HepG2 (cell line): Measurements from ENCODE around the gene AQP10. TPM values are rescaled to one million over a fixed set of nuclear protein-coding genes. Genes with fewer than 3 reads are reported as not detected.

Experiments
- ATAC-seq: fragments of 200-7000 bp; cut with Tn5 transposase; 3 replicates; pipeline ENCODE4 v1.9.1; 2020; ENCODE audit warnings: mild to moderate bottlenecking, moderate library complexity
- BruUV-seq: library from RNA; stranded (reverse); fragments of 400-500 nt; replicated peaks from 2 replicates; lab custom pipeline; 2021; lab: Mats Ljungman, UMichigan
- CTCF ChIA-PET: fragments of 300-600 bp; formaldehyde crosslinking; extraction: SDS; loops from one replicate; lab custom pipeline; 2021; ENCODE audit warnings: low total read pairs, inconsistent platforms, low intra/inter-chr PET ratio; lab: Yijun Ruan, JAX
- POLR2A ChIA-PET: fragments of 350-600 bp; sonication (Branson Sonifier 250); formaldehyde crosslinking; loops from one replicate; lab custom pipeline; 2020; ENCODE audit warnings: antibody characterized with exemption, inconsistent platforms; lab: Yijun Ruan, JAX
- DNase-seq: peaks from one replicate; pipeline ENCODE4 v3.0.0-alpha.2; 2015; ENCODE audit warnings: low spot score
- FAIRE-seq: peaks from 3 replicates; lab custom pipeline; 2011; peaks lifted over from hg19 to GRCh38; lab: Jason Lieb, UNC
- H2AFZ ChIP-seq: one replicate; pipeline ENCODE4 v1.6.1; 2011; ENCODE audit warnings: low read length, inconsistent platforms
- H3K27ac ChIP-seq: fragments of 300-600 bp; 3 replicates; pipeline ENCODE4 v1.8.0; 2011; ENCODE audit warnings: mixed run types, mild to moderate bottlenecking, mixed read lengths, low read length, inconsistent platforms; ENCODE audit not compliant: insufficient read depth; ENCODE audit errors: extremely low read length
- H3K27me3 ChIP-seq, 2 experiments: fragments of 200-600 bp in 1 of 2; 2 replicates in 1 of 2; 3 replicates in 1 of 2; pipeline versions ENCODE4 v1.6.0 to v1.8.0; 2011; ENCODE audit warnings: low read length in 2 of 2, mild to moderate bottlenecking in 2 of 2, moderate library complexity in 2 of 2, inconsistent platforms in 1 of 2; ENCODE audit not compliant: insufficient read depth in 2 of 2, control insufficient read depth in 1 of 2
- H3K36me3 ChIP-seq, 2 experiments: fragments of 200-600 bp in 1 of 2; replicated peaks in 1 of 2; 2 replicates in 1 of 2; 3 replicates in 1 of 2; pipeline versions ENCODE4 v1.5.1 to v1.8.0; 2011; ENCODE audit warnings: low read length in 2 of 2, inconsistent platforms in 1 of 2; ENCODE audit not compliant: insufficient read depth in 2 of 2, control insufficient read depth in 1 of 2
- H3K4me1 ChIP-seq: 2 replicates; pipeline ENCODE4 v1.5.1; 2012; ENCODE audit warnings: low read length, inconsistent platforms; ENCODE audit not compliant: insufficient read depth
- H3K4me2 ChIP-seq: 2 replicates; pipeline ENCODE4 v1.6.0; 2011; ENCODE audit warnings: low read depth, low read length, inconsistent platforms
- H3K4me3 ChIP-seq, 3 experiments: fragments of 200-600 bp in 1 of 3; sonication (generic), shearing (Covaris generic) in 1 of 3; replicated peaks in 1 of 3; 2 replicates each; pipeline ENCODE4 v1.5.1; 2011 to 2016; ENCODE audit warnings: low read length in 3 of 3, inconsistent platforms in 2 of 3, low read depth in 2 of 3, mild to moderate bottlenecking in 2 of 3, control low read depth in 1 of 3, mixed read lengths in 1 of 3; ENCODE audit not compliant: insufficient read depth in 1 of 3
- H3K79me2 ChIP-seq: one replicate; pipeline ENCODE4 v1.6.1; 2011; ENCODE audit warnings: low read length, inconsistent platforms; ENCODE audit not compliant: insufficient read depth
- H3K9ac ChIP-seq: 2 replicates; pipeline ENCODE4 v1.6.0; 2011; ENCODE audit warnings: mild to moderate bottlenecking, low read depth, low read length, inconsistent platforms; ENCODE audit not compliant: insufficient read depth
- H3K9me3 ChIP-seq: 2 replicates; pipeline ENCODE4 v1.5.1; 2012; ENCODE audit warnings: mild to moderate bottlenecking, low read length
- H4K20me1 ChIP-seq: 2 replicates; pipeline ENCODE4 v1.6.0; 2011; ENCODE audit warnings: inconsistent platforms, mild to moderate bottlenecking, low read length, moderate library complexity; ENCODE audit not compliant: insufficient read depth
- ADNP ChIP-seq: sonication (generic); formaldehyde crosslinking; IDR thresholded peaks from 2 replicates; pipeline ENCODE4 v1.4.0; 2020; ENCODE audit warnings: missing genetic modification reagents
- HMGXB4 ChIP-seq, 2 experiments: sonication (generic) in 1 of 2; formaldehyde crosslinking in 1 of 2; IDR thresholded peaks; 2 replicates each; pipeline versions ENCODE4 v1.4.0 to v1.6.1; 2018 to 2020; ENCODE audit warnings: missing genetic modification reagents in 2 of 2, borderline replicate concordance in 1 of 2, low read depth in 1 of 2, mild to moderate bottlenecking in 1 of 2, missing biosample characterization in 1 of 2
- MAFG ChIP-seq: sonication (generic); formaldehyde crosslinking; IDR thresholded peaks from 2 replicates; pipeline ENCODE4 v1.5.1; 2020; ENCODE audit warnings: mild to moderate bottlenecking, missing genetic modification reagents
- RCOR2 ChIP-seq: IDR thresholded peaks from 2 replicates; pipeline ENCODE4 v1.6.1; 2016; ENCODE audit warnings: missing biosample characterization, missing genetic modification reagents
- SP1 ChIP-seq, 2 experiments: fragments of 450-650 bp in 1 of 2; sonication (generic) in 1 of 2; formaldehyde crosslinking in 1 of 2; IDR thresholded peaks; 2 replicates each; pipeline versions ENCODE4 v1.4.0 to v1.6.1; 2016 to 2020; ENCODE audit warnings: missing genetic modification reagents in 1 of 2
- SRSF1 ChIP-seq: fragments of 200-400 bp; formaldehyde crosslinking; optimal IDR thresholded peaks from 2 replicates; pipeline ENCODE3; 2017; ENCODE audit warnings: mild to moderate bottlenecking, low read depth, low read length, moderate library complexity
- ZBTB1 ChIP-seq: sonication (generic); formaldehyde crosslinking; IDR thresholded peaks from 2 replicates; pipeline ENCODE4 v1.4.0; 2020; ENCODE audit warnings: missing genetic modification reagents, borderline replicate concordance
- ZFAT ChIP-seq: sonication (generic); formaldehyde crosslinking; conservative IDR thresholded peaks from 2 replicates; pipeline ENCODE4 v1.8.1; 2023; ENCODE audit warnings: missing genetic modification reagents, inconsistent platforms
- ZNF101 ChIP-seq: sonication (generic); formaldehyde crosslinking; IDR thresholded peaks from 2 replicates; pipeline ENCODE4 v1.4.0; 2020; ENCODE audit warnings: mild to moderate bottlenecking, low read depth, missing genetic modification reagents, borderline replicate concordance
- ZNF512 ChIP-seq: sonication (generic); formaldehyde crosslinking; IDR thresholded peaks from 2 replicates; pipeline ENCODE4 v1.4.0; 2020; ENCODE audit warnings: mild to moderate bottlenecking, missing genetic modification reagents
- WGBS: methylation state at CpG from one replicate; pipeline ENCODE4 v1.1.6; 2017; ENCODE audit warnings: low lambda C conversion rate; 5-methylcytosine and 5-hydroxymethylcytosine counted together
- in situ Hi-C: cut with HindIII; loops from 2 replicates; pipeline ENCODE4 v1.10.0; 2017; ENCODE audit warnings: low pct_unique_long_range_greater_than_20kb; ENCODE audit not compliant: extremely low pct_ligation_motif_present
- intact Hi-C: fragments of 100-400 bp; cut with micrococcal nuclease; formaldehyde crosslinking; loops from one replicate; pipeline ENCODE4 v1.10.0; 2022; ENCODE audit not compliant: unreplicated experiment
- polyA plus RNA-seq, 8 experiments: library from polyadenylated mRNA; depleted of rRNA in 3 of 8; stranded (reverse) in 7 of 8; unstranded in 1 of 8; fragments of >200 nt; fragmentation: Illumina TruSeq in 4 of 8; extraction: Trizol in 4 of 8; gene quantifications; 2 replicates each; pipeline versions ENCODE4 v1.2.1 to v1.2.3, GENCODE V29; 2011 to 2016; ENCODE audit warnings: low read depth in 4 of 8, missing spikeins in 1 of 8, mixed read lengths in 1 of 8; ENCODE audit not compliant: insufficient read depth in 1 of 8
- total RNA-seq, 5 experiments: library from RNA; depleted of rRNA; stranded (reverse); fragments of >200 nt; fragmentation: Illumina TruSeq; extraction: Trizol; gene quantifications; 2 replicates each; pipeline ENCODE4 v1.2.3, GENCODE V29; 2016; ENCODE audit warnings: low read depth in 1 of 5

The AQP10 gene
- total and polyA plus RNA-seq, 2 of the 13 experiments (the other 11 are each of a cell fraction or from before 2014, with no cell fraction given): 0.30 TPM; not detected in 1

- TF ChIP-seq HMGXB4 (CRISPR knock-in tag; IDR thresholded peaks at IDR 0.05; ENCODE audit: borderline replicate concordance in 1 of 2, low read depth in 1 of 2): no peak
- no peak for TF ChIP-seq ZNF512 (CRISPR knock-in tag)
- no peak for TF ChIP-seq SP1 (IDR thresholded peaks at IDR 0.05)
- no peak for TF ChIP-seq SP1 (CRISPR knock-in tag; IDR thresholded peaks at IDR 0.05)
- TF ChIP-seq MAFG (CRISPR knock-in tag): no peak
- no peak for TF ChIP-seq SRSF1
- no peak for TF ChIP-seq ZFAT
Measured at GRCh38 chr1:154323493-154323892, 2.6 kb downstream of the AQP10 start (continued).

GRCh38 chr1:154324241-154324640, 3.3 kb downstream of the AQP10 start:
- peaks cover 9% of the 10 kb centered on the region for H3K79me2 ChIP-seq
- H3K27me3 ChIP-seq: peaks cover 7 to 9% of the 10 kb centered on the region in 2 experiments; a peak in 3 of 5 replicates
- H3K27ac ChIP-seq: no peak overlapping the region
- no peak for ATAC-seq
- no peak overlapping the region for H3K9ac ChIP-seq
- peak overlapping the region; percentile 88; the same call in 1 of the 2 replicates for H3K4me2 ChIP-seq
- POLR2A ChIA-PET: interaction anchor here (1.1 to 3.6 kb wide), 2 partner anchors 10 to 28 kb away, joined by 4 to 126 read pairs; no protein-coding TSS in a partner anchor
- TF ChIP-seq ZBTB1 (CRISPR knock-in tag): no peak
- no peak for TF ChIP-seq ZNF101 (CRISPR knock-in tag)
- no peak for TF ChIP-seq ADNP (CRISPR knock-in tag)
- TF ChIP-seq RCOR2: no peak
- TF ChIP-seq, all 625 proteins: peak for 0
- WGBS: 67% methylated on average over 1 of the region's 2 CpGs
- no peaks in the 10 kb centered on the region for H3K36me3 ChIP-seq
- FAIRE-seq: no peak
- no peaks in the 10 kb centered on the region for H3K9me3 ChIP-seq
- H4K20me1 ChIP-seq: no peaks in the 10 kb centered on the region
- in situ Hi-C loops (no loop called here), intact Hi-C loops (no loop called here)
- no TSS peak for BruUV-seq
- DNase-seq: no peak
- CTCF ChIA-PET: interaction anchor here (1.1 to 4.4 kb wide), 3 partner anchors 12 to 21 kb away, joined by 3 to 100 read pairs (median 8); no protein-coding TSS in a partner anchor
- H3K4me1 ChIP-seq: peaks cover 32% of the 10 kb centered on the region
- H2AFZ ChIP-seq: no peak overlapping the region
- H3K4me3 ChIP-seq: no peak overlapping the region
